Fibroblast of the aortic adventitia (primary cell): ENCODE measurements around the gene DNAH6. TPM values are rescaled to one million over a fixed set of nuclear protein-coding genes. Genes with fewer than 3 reads are reported as not detected.

ENCODE experiments used
- DNase-seq: peaks from one replicate; pipeline ENCODE4 v3.0.0-alpha.2; 2010; ENCODE audit warnings: low read depth
- H3K4me3 ChIP-seq: 2 replicates; pipeline ENCODE4 v1.5.1; 2011; ENCODE audit warnings: low read depth, mild to moderate bottlenecking, control low read depth, low read length, moderate library complexity
- total RNA-seq: library from RNA; depleted of rRNA; stranded (reverse); fragments of >200 nt; gene quantifications from 2 replicates; pipeline ENCODE4 v1.2.3, GENCODE V29; 2012; ENCODE audit warnings: low replicate concordance
- TF ChIP-seq, protein P1 (sequence below): IDR thresholded peaks from 2 replicates; pipeline ENCODE4 v1.5.1; 2011; ENCODE audit warnings: mild to moderate bottlenecking, low read length, control low read depth, inconsistent platforms; ENCODE audit not compliant: insufficient read depth

The DNAH6 gene
- total RNA-seq, 1 donor = under 0.01 TPM

DNA sequence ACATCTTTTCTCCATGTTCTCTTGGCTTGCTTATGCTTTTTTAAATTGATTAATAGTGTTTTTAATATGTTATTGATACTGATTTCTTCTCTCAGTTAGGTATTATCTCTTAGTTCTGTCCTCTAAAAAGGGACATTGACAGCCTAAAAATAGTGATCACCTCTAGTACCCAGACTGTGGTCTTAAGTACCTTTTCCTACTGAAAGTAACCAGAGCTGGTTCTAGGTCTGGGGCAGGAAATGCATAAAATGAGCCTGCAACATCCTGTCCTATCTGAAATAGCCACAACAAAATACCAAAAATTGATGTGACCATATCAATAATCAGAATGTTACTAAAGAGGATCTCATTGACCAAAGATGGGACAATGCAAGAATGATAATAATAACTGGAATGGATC lies 113.3 kb downstream of the DNAH6 start:
- no peak overlapping the region for H3K4me3 ChIP-seq
- TF ChIP-seq, protein P1, sequence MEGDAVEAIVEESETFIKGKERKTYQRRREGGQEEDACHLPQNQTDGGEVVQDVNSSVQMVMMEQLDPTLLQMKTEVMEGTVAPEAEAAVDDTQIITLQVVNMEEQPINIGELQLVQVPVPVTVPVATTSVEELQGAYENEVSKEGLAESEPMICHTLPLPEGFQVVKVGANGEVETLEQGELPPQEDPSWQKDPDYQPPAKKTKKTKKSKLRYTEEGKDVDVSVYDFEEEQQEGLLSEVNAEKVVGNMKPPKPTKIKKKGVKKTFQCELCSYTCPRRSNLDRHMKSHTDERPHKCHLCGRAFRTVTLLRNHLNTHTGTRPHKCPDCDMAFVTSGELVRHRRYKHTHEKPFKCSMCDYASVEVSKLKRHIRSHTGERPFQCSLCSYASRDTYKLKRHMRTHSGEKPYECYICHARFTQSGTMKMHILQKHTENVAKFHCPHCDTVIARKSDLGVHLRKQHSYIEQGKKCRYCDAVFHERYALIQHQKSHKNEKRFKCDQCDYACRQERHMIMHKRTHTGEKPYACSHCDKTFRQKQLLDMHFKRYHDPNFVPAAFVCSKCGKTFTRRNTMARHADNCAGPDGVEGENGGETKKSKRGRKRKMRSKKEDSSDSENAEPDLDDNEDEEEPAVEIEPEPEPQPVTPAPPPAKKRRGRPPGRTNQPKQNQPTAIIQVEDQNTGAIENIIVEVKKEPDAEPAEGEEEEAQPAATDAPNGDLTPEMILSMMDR = no peak
- no peak for DNase-seq

DNA sequence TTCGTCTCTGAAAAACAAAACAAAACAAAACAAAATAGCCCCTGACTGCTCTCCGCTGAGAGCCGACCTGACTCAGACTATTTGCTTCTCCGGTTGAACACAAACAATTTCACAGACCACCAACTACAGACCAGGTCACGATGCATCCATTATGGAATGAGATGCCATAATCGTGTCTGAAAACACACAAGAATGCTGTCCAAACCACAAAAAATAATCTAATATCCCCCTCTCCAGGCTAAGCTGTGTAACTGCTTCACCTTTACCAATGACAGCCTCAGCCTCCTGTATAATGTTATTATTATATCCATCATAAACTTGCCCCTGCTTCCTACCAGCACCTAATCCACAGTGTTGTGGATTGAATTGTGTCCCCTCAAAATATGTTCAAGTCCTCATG lies 114.7 kb downstream of the DNAH6 start:
- TF ChIP-seq, protein P1 = peak; percentile 63
- H3K4me3 ChIP-seq = no peak overlapping the region

DNA sequence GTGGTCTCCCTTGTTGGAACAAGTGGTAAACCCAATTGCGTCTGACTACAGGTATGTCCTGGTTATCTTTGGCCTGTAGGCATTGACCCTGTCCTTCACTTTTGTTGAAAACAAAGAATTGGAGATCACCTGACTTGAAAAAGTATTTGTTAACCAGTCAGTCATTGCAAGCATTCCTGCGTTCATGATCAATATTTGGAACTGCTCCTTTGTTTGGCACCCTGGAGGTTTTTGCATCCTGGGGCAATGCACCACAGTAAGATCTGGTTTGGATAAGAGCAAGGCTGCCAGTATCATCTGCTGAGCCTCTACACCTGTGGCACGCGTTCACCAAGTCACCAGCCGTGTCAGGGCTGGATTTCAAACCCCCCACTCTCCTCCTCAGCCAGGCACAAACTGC lies 115.7 kb downstream of the DNAH6 start:
- H3K4me3 ChIP-seq = no peak overlapping the region
- no peak for DNase-seq
- TF ChIP-seq, protein P1 = no peak

More for the DNA sequence above, 114.7 kb downstream of the DNAH6 start:
- peak; percentile 55 for DNase-seq

DNA sequence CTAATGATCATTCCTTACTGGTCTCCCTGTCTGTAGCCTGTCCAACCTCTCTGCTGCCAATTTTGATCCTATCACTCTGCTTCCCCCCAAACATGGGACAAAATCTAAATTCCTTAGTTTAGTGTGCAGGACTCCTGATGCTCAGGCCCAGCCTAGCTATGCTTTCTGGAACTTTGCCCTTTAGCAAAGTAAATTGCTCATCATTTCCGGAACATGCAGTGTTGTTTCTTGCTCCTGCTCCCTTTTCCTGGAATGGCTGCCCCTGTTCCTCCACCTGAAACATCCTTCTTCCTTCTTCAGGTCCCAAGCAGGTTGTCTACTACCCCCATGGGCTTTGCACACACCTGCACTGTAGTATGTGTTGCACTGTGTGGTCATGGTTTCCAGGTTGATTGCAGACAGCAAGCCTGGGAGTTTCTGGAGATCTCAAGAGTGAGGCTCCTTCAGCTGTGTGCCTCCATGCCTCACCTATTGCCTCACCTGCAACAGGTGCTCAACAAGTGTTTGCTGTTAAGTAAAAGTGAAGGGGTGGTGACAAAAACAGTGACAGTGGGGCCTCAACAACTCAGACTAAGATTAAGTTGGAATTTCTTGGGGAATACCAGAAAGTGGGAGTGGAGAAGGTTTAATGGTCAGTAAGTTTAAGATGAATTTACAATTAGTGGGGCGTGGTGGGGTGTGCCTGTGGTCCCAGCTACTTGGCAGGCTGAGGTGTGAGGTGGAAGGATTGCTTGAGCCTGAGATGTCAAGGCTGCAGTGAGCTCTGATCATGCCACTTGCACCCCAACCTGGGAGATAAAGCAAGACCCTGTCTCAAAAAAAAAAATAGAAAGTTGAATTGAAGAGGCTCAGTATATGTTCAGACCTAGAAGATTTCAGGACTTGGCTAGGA lies 120.0 kb downstream of the DNAH6 start:
- peak; percentile 2 for DNase-seq
- TF ChIP-seq, protein P1 = no peak
- no peak overlapping the region for H3K4me3 ChIP-seq

DNA sequence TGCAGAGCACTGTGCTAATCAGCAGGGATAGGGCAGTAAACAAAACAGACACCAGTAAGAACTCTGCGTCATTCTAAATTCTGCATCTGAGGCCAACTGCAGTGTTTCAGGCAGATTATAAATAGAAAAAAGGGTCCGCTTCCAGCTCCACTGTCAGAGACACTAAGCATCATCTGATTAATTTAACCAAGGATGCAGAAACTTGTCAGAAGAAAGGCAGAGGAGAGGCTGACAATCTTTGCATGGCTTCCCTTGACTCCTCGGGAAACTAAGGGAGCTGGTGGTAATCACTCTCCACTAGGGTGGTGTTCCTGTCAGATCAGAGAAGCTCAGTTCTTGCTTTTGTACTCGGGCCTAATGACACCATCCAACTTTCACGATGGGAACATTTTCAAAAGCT lies 123.5 kb downstream of the DNAH6 start:
- no peak for DNase-seq
- TF ChIP-seq, protein P1 = no peak
- no peak overlapping the region for H3K4me3 ChIP-seq

DNA sequence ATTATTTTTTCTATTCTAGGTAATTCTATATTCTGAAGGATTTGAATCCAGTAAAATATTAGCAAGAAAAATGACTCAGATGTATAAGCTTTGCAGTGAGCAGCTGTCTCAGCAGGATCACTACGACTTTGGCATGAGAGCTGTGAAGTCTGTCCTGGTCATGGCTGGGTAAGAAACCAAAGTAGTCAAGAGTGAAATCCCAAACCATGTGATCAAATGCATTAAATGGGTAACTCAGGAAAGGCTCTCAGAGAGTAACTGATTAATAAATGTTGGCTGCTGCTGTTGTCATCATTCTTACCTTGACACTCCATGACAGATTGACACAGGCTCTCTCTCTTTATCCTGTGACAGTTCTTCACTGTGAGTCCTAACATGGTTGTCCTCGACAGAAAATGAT lies 124.1 kb downstream of the DNAH6 start:
- no peak overlapping the region for H3K4me3 ChIP-seq
- no peak for DNase-seq
- TF ChIP-seq, protein P1 = no peak
